Ovary (tissue), 9 donors: ENCODE data around the gene CCDC121. TPM values are rescaled to one million over a fixed set of nuclear protein-coding genes. Genes with fewer than 3 reads are reported as not detected.

Source experiments
- DNase-seq, 5 donors: peaks; one replicate each; pipeline ENCODE4 v3.0.0-alpha.2; 2019 to 2020
- H3K27ac ChIP-seq, 2 donors: fragments of 200-600 bp; one replicate each; pipeline versions ENCODE4 v1.5.1 to v1.8.0; 2019 to 2022
- H3K27me3 ChIP-seq: fragments of 200-600 bp; one replicate; pipeline ENCODE4 v1.8.0; 2022
- H3K36me3 ChIP-seq: fragments of 200-600 bp; sonication (generic); one replicate; pipeline ENCODE4 v1.5.1; 2019
- H3K4me1 ChIP-seq: one replicate; pipeline ENCODE4 v1.8.1; 2013; ENCODE audit warnings: mild to moderate bottlenecking, moderate library complexity; ENCODE audit not compliant: insufficient read depth
- H3K4me3 ChIP-seq: fragments of 200-600 bp; sonication (generic); one replicate; pipeline ENCODE4 v1.5.1; 2017
- H3K9me3 ChIP-seq, 2 donors: fragments of 200-600 bp in 1 of 2; sonication (generic) in 1 of 2; one replicate each; pipeline versions ENCODE4 v1.5.1 to v1.8.1; 2013 to 2019; ENCODE audit warnings: mild to moderate bottlenecking in 1 of 2, moderate library complexity in 1 of 2
- EP300 ChIP-seq: sonication (generic); formaldehyde crosslinking; IDR thresholded peaks from one replicate; pipeline ENCODE4 v1.6.1; 2017; ENCODE audit warnings: antibody characterized with exemption
- POLR2A ChIP-seq: fragments of 450-650 bp; IDR thresholded peaks from one replicate; pipeline ENCODE4 v1.6.1; 2017; ENCODE audit warnings: antibody characterized with exemption, mild to moderate bottlenecking, moderate library complexity
- WGBS, 3 donors: extraction: QIAGEN DNeasy Blood & Tissue Kit in 1 of 3; methylation state at CpG; one replicate each; pipeline versions ENCODE4 v1.1.5 to v1.1.7; 2013 to 2017; 5-methylcytosine and 5-hydroxymethylcytosine counted together
- intact Hi-C, 4 donors: fragments of 100-400 bp; cut with DNase I; formaldehyde crosslinking; loops; one replicate each; pipeline versions ENCODE4 v1.11.0 to v1.15.1; 2022 to 2023
- polyA plus RNA-seq, 2 donors: library from polyadenylated mRNA; stranded (reverse); fragments of 200-250 nt in 1 of 2; fragments of 350-450 nt in 1 of 2; fragmentation: Illumina TruSeq in 1 of 2; extraction: RNeasy Lipid Tissue Mini Kit (QIAGEN cat#74804) in 1 of 2; gene quantifications; one replicate each; pipeline ENCODE4 v1.2.3, GENCODE V29; 2013 to 2014
- total RNA-seq, 7 donors: library from RNA; depleted of rRNA in 2 of 7; stranded (reverse); fragments of >200 nt in 2 of 7; fragmentation: NEBNext Ultra II Directional in 3 of 7; extraction: Animal tissue kit (Norgen Biotek cat#: 25700) in 3 of 7; gene quantifications; one replicate each; pipeline versions ENCODE4 v1.1.0 to v1.2.4, GENCODE V29; 2016 to 2023
- TF ChIP-seq, protein P1 (sequence below), 3 donors: fragments of 450-650 bp in 2 of 3; fragments of 200-600 bp in 1 of 3; IDR thresholded peaks; one replicate each; pipeline versions ENCODE4 v1.5.1 to v1.8.0; 2016 to 2022; ENCODE audit warnings: antibody characterized with exemption in 3 of 3, mild to moderate bottlenecking in 1 of 3
- donor health status: DM: no; HTN: no; CAD: no; lungs with moderate emphysema.
- donor health status: DM: no; HTN: no; CAD: no.
- donor health status: Bipolar disorder and iron deficiency.
- donor health status: DM: yes; HTN: yes; CAD: no.
- donor health status: DM: no; HTN: no; CAD: no.
- donor health status: DM: yes; HTN: yes; CAD: no.

The CCDC121 gene
- total and polyA plus RNA-seq, 9 donors: 3.2 to 8.8 (median 6.4) TPM

GRCh38 chr2:27593240-27593639 lies 35.6 kb downstream of the CCDC121 start:
- Histone ChIP-seq H3K4me1 (no peaks in the 10 kb centered on the region), H3K9me3 (peaks cover 0 to 3% of the 10 kb centered on the region in 2 donors), H3K27me3 (no peaks in the 10 kb centered on the region), H3K4me3 (no peak overlapping the region), H3K36me3 (no peaks in the 10 kb centered on the region), H3K27ac (no peak overlapping the region)
- TF ChIP-seq POLR2A (no peak), EP300 (no peak)
- TF ChIP-seq, protein P1, sequence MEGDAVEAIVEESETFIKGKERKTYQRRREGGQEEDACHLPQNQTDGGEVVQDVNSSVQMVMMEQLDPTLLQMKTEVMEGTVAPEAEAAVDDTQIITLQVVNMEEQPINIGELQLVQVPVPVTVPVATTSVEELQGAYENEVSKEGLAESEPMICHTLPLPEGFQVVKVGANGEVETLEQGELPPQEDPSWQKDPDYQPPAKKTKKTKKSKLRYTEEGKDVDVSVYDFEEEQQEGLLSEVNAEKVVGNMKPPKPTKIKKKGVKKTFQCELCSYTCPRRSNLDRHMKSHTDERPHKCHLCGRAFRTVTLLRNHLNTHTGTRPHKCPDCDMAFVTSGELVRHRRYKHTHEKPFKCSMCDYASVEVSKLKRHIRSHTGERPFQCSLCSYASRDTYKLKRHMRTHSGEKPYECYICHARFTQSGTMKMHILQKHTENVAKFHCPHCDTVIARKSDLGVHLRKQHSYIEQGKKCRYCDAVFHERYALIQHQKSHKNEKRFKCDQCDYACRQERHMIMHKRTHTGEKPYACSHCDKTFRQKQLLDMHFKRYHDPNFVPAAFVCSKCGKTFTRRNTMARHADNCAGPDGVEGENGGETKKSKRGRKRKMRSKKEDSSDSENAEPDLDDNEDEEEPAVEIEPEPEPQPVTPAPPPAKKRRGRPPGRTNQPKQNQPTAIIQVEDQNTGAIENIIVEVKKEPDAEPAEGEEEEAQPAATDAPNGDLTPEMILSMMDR (IDR thresholded peaks at IDR 0.05): no peak
- 94 to 98% (median 95%) methylated on average over 2 of the region's 2 CpGs for WGBS, 3 donors
- intact Hi-C loops: no loop called here
- no peak for DNase-seq

- Histone ChIP-seq H3K36me3 (no peaks in the 10 kb centered on the region), H3K9me3 (peaks cover 0 to 3% of the 10 kb centered on the region in 2 donors), H3K4me1 (no peaks in the 10 kb centered on the region), H3K27ac (no peak overlapping the region), H3K4me3 (no peak overlapping the region), H3K27me3 (no peaks in the 10 kb centered on the region)
- DNase-seq: no peak
- 92 to 93% (median 93%) methylated on average over 3 of the region's 3 CpGs for WGBS, 3 donors
- intact Hi-C loops: no loop called here
- TF ChIP-seq POLR2A (no peak), EP300 (no peak)
- TF ChIP-seq, protein P1 (IDR thresholded peaks at IDR 0.05): no peak
These were observed 37.1 kb downstream of the CCDC121 start for GRCh38 chr2:27591745-27592144.

DNA sequence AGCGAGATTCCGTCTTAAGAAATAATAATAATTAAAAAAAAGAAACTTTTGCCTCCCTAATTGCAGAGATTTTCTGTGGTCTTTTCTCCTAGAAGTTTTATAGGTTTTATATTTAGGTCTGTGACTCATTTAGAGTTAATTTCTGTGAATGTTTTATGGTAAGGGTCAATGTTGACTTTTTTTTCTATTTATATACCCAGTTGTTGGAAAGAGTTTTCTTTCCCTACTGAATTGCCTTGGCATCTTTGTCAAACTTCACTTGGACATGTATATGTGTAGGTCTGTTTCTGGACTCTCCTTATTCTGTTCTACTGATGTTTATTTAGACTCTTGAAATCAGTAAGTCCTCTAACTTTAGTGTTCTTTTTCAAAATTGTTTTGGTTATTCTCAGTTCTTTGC lies 40.5 kb downstream of the CCDC121 start:
- 89 to 95% (median 92%) methylated on average over 2 of the region's 2 CpGs for WGBS, 3 donors
- Histone ChIP-seq H3K27ac (no peak overlapping the region), H3K4me3 (no peak overlapping the region), H3K9me3 (no peaks in the 10 kb centered on the region), H3K4me1 (peaks cover 5% of the 10 kb centered on the region), H3K27me3 (no peaks in the 10 kb centered on the region), H3K36me3 (no peaks in the 10 kb centered on the region)
- no peak for DNase-seq
- intact Hi-C loops: loop anchor here in 1 of 4 donors (10.0 kb wide), 1 partner anchor 94 kb away; the partner anchor contains the start of genes FNDC4 and GCKR
- TF ChIP-seq, protein P1 (IDR thresholded peaks at IDR 0.05): no peak
- TF ChIP-seq POLR2A (no peak), EP300 (no peak)

- intact Hi-C loops: loop anchor here in 1 of 4 donors (10.0 kb wide), 1 partner anchor 92 kb away; the partner anchor contains the start of genes FNDC4 and GCKR
- Histone ChIP-seq H3K27ac (no peak overlapping the region), H3K4me3 (no peak overlapping the region), H3K9me3 (no peaks in the 10 kb centered on the region), H3K36me3 (no peaks in the 10 kb centered on the region), H3K4me1 (peaks cover 8% of the 10 kb centered on the region), H3K27me3 (no peaks in the 10 kb centered on the region)
- no peak for TF ChIP-seq POLR2A
- TF ChIP-seq EP300: no peak
- TF ChIP-seq, protein P1 (IDR thresholded peaks at IDR 0.05): no peak
- DNase-seq: no peak
- 96 to 98% (median 98%) methylated on average over 2 of the region's 2 CpGs for WGBS, 3 donors
These were observed 41.8 kb downstream of the CCDC121 start for GRCh38 chr2:27587025-27587424.
